CD14-positive monocyte (primary cell): ENCODE results near the gene ACTL6B. TPM values are rescaled to one million over a fixed set of nuclear protein-coding genes. Genes with fewer than 3 reads are reported as not detected.
A peak's percentile ranks its signal among the peaks of the same experiment; 100 is the strongest.
"Not testable (repeated sequence)": the region's sequence is repeated elsewhere in the genome, so short reads cannot be mapped to it uniquely, and the experiment has no call there.

Source experiments
- DNase-seq, 3 donors: peaks; one replicate each; pipeline ENCODE4 v3.0.0-alpha.2; 2011 to 2022
- H2AFZ ChIP-seq: 2 replicates; pipeline ENCODE4 v1.6.0; 2012; ENCODE audit warnings: mild to moderate bottlenecking, low read depth, low read length, inconsistent platforms; ENCODE audit not compliant: insufficient read depth, poor library complexity, severe bottlenecking
- H3K27ac ChIP-seq, 2 donors: 1 replicate in 1 of 2; 2 replicates in 1 of 2; pipeline ENCODE4 v1.5.1; 2012 to 2013; ENCODE audit warnings: low read length in 2 of 2, control low read depth in 1 of 2, inconsistent platforms in 1 of 2, low read depth in 1 of 2, mild to moderate bottlenecking in 1 of 2
- H3K27me3 ChIP-seq, 2 donors: one replicate each; pipeline versions ENCODE4 v1.6.0 to v1.6.1; 2011 to 2013; ENCODE audit warnings: low read length in 2 of 2; ENCODE audit not compliant: control insufficient read depth in 2 of 2, insufficient read depth in 2 of 2
- H3K36me3 ChIP-seq, 2 donors: replicated peaks in 1 of 2; 1 replicate in 1 of 2; 2 replicates in 1 of 2; pipeline versions ENCODE4 v1.5.1 to v1.6.1; 2012 to 2013; ENCODE audit warnings: low read length in 2 of 2, control low read depth in 1 of 2, inconsistent platforms in 1 of 2, mild to moderate bottlenecking in 1 of 2; ENCODE audit not compliant: insufficient read depth in 2 of 2, control insufficient read depth in 1 of 2
- H3K4me1 ChIP-seq, 2 donors: 1 replicate in 1 of 2; 2 replicates in 1 of 2; pipeline versions ENCODE4 v1.5.1 to v1.6.1; 2012 to 2013; ENCODE audit warnings: low read length in 2 of 2, control low read depth in 1 of 2, inconsistent platforms in 1 of 2, mild to moderate bottlenecking in 1 of 2, moderate library complexity in 1 of 2; ENCODE audit not compliant: insufficient read depth in 2 of 2, control insufficient read depth in 1 of 2
- H3K4me2 ChIP-seq: replicated peaks from 2 replicates; pipeline ENCODE3; 2012; ENCODE audit warnings: low read length, moderate library complexity, mild to moderate bottlenecking; ENCODE audit not compliant: poor library complexity, severe bottlenecking; ENCODE audit errors: extremely low read depth
- H3K4me3 ChIP-seq, 3 experiments: fragments of 200-600 bp in 1 of 3; sonication (generic) in 1 of 3; replicated peaks in 1 of 3; 1 replicate in 2 of 3; 2 replicates in 1 of 3; pipeline ENCODE4 v1.5.1; 2011 to 2013; ENCODE audit warnings: low read length in 3 of 3, mild to moderate bottlenecking in 3 of 3, control low read depth in 2 of 3, low read depth in 2 of 3, inconsistent platforms in 1 of 3, moderate library complexity in 1 of 3
- H3K79me2 ChIP-seq: 2 replicates; pipeline ENCODE4 v1.6.0; 2012; ENCODE audit warnings: mild to moderate bottlenecking, control low read depth, inconsistent platforms, low read length, moderate library complexity; ENCODE audit not compliant: insufficient read depth
- H3K9ac ChIP-seq: 2 replicates; pipeline ENCODE4 v1.6.0; 2017; ENCODE audit warnings: low read length, mild to moderate bottlenecking; ENCODE audit not compliant: insufficient read depth, poor library complexity, severe bottlenecking
- H3K9me3 ChIP-seq, 2 donors: replicated peaks in 1 of 2; 1 replicate in 1 of 2; 2 replicates in 1 of 2; pipeline versions ENCODE4 v1.5.1 to v1.6.1; 2012 to 2013; ENCODE audit warnings: low read length in 2 of 2, control low read depth in 1 of 2; ENCODE audit not compliant: control insufficient read depth in 1 of 2, insufficient read depth in 1 of 2
- H4K20me1 ChIP-seq: 2 replicates; pipeline ENCODE4 v1.6.0; 2012; ENCODE audit warnings: mild to moderate bottlenecking, low read length, control low read depth, moderate library complexity; ENCODE audit not compliant: insufficient read depth
- H3K27ac Mint-ChIP-seq, 7 donors: one replicate each; pipeline ENCODE4 v1.8.0; 2020; ENCODE audit warnings: mild to moderate bottlenecking in 7 of 7, mixed read lengths in 7 of 7, moderate library complexity in 6 of 7, inconsistent platforms in 2 of 7
- H3K27me3 Mint-ChIP-seq, 3 donors: one replicate each; pipeline ENCODE4 v1.8.0; 2021 to 2022; ENCODE audit warnings: low read depth in 3 of 3, mild to moderate bottlenecking in 3 of 3, mixed read lengths in 3 of 3, moderate library complexity in 3 of 3, inconsistent platforms in 1 of 3
- H3K36me3 Mint-ChIP-seq, 2 donors: one replicate each; pipeline ENCODE4 v1.8.0; 2020; ENCODE audit warnings: mixed read lengths in 2 of 2, inconsistent platforms in 1 of 2, mild to moderate bottlenecking in 1 of 2
- H3K4me1 Mint-ChIP-seq: one replicate; pipeline ENCODE4 v1.8.0; 2020; ENCODE audit warnings: mild to moderate bottlenecking, mixed read lengths
- H3K4me3 Mint-ChIP-seq, 2 donors: one replicate each; pipeline ENCODE4 v1.8.0; 2020; ENCODE audit warnings: mild to moderate bottlenecking in 2 of 2, mixed read lengths in 2 of 2, moderate library complexity in 1 of 2
- H3K9me3 Mint-ChIP-seq, 7 donors: one replicate each; pipeline ENCODE4 v1.8.0; 2020 to 2022; ENCODE audit warnings: mixed read lengths in 7 of 7, mild to moderate bottlenecking in 6 of 7, moderate library complexity in 6 of 7, inconsistent platforms in 2 of 7
- CTCF ChIP-seq: fragments of 200-600 bp; IDR thresholded peaks from one replicate; pipeline ENCODE4 v1.8.0; 2022; ENCODE audit warnings: antibody characterized with exemption, mild to moderate bottlenecking
- WGBS: methylation state at CpG from one replicate; pipeline ENCODE4 v1.1.5; 2013; ENCODE audit warnings: missing lambda C conversion rate; ENCODE audit not compliant: insufficient coverage; 5-methylcytosine and 5-hydroxymethylcytosine counted together
- intact Hi-C, 2 donors: fragments of 100-400 bp; cut with micrococcal nuclease; formaldehyde crosslinking; loops; one replicate each; pipeline versions ENCODE4 v1.15.0 to v1.15.1; 2023
- polyA minus RNA-seq: library from RNA; depleted of rRNA, polyadenylated mRNA; stranded (reverse); fragments of >200 nt; gene quantifications from 2 replicates; pipeline ENCODE4 v1.2.3, GENCODE V29; 2012
- polyA plus RNA-seq, 3 donors: library from polyadenylated mRNA; depleted of rRNA in 1 of 3; unstranded in 2 of 3; stranded (reverse) in 1 of 3; fragments of 300-500 nt in 2 of 3; fragments of >200 nt in 1 of 3; fragmentation: Illumina TruSeq in 2 of 3; gene quantifications; 1 replicate in 2 of 3; 2 replicates in 1 of 3; pipeline ENCODE4 v1.2.3, GENCODE V29; 2012 to 2021
- total RNA-seq, 12 experiments: library from RNA in 1 of 12; stranded (reverse) in 1 of 12; fragments of 120-200 nt in 1 of 12; gene quantifications; one replicate each; pipeline ENCODE4 v1.2.4 and lab custom pipeline; 2013 to 2026; ENCODE audit warnings: mixed read lengths in 6 of 12, inconsistent platforms in 1 of 12

ACTL6B gene
- total RNA-seq (2013), result not detected
- polyA plus RNA-seq (not detected), polyA minus RNA-seq (not detected in 2 replicates), total RNA-seq (lab: John Stamatoyannopoulos, UW) (0 to 4.2 (median 0.04) reads per million in 11 experiments)

GRCh38 chr7:100655908-100656674 lies at the start of gene ACTL6B:
Gene ACTL6B (minus strand): TSS chr7:100656448. CDS start chr7:100656354, 94 bp downstream.
- 12% methylated on average over 62 of the region's 63 CpGs for WGBS
- Mint-ChIP-seq H3K4me1 (no peaks in the 10 kb centered on the region), H3K4me3 (peak within 1 kb of the TSS in 1 of 2 donors; percentile 67), H3K36me3 (no peaks in the 10 kb centered on the region), H3K27me3 (peaks cover 42 to 59% (median 55%) of the 10 kb centered on the region in 3 donors), H3K9me3 (peaks cover 3 to 22% (median 12%) of the 10 kb centered on the region in 7 donors), H3K27ac (no peak within 1 kb of the TSS)
- intact Hi-C loops, result no loop called here
- no peaks in the 10 kb centered on the region for H3K36me3 ChIP-seq
- peaks cover 20 to 35% of the 10 kb centered on the region in 2 donors for H3K27me3 ChIP-seq
- no peaks in the 10 kb centered on the region for H3K79me2 ChIP-seq
- peaks cover 5 to 6% of the 10 kb centered on the region in 2 donors for H3K9me3 ChIP-seq
- H3K4me1 ChIP-seq, result no peaks in the 10 kb centered on the region
- no peak for TF ChIP-seq CTCF
- H3K4me2 ChIP-seq, result no peak within 1 kb of the TSS
- no peak within 1 kb of the TSS for H2AFZ ChIP-seq
- H3K4me3 ChIP-seq, result no peak within 1 kb of the TSS
- DNase-seq, result peak in 2 of 3 donors; percentile 35 to 45
- H3K9ac ChIP-seq, result no peak within 1 kb of the TSS
- H4K20me1 ChIP-seq, result no peaks in the 10 kb centered on the region
- H3K27ac ChIP-seq, result no peak within 1 kb of the TSS

- intact Hi-C loops, result loop anchor here (5.0 kb wide), 2 partner anchors 33 to 147 kb away; partner anchors contain the start of genes GNB2 (in 1 of the 2) and SLC12A9 (in 1 of the 2)
- 0% methylated on average over 18 of the region's 25 CpGs for WGBS
- H3K27ac Mint-ChIP-seq, result peak overlapping the region; percentile 82 to 96 (median 92)
Observed at GRCh38 chr7:100705320-100705752, 49.1 kb upstream of the ACTL6B start.

GRCh38 chr7:100701089-100701488 lies 44.8 kb upstream of the ACTL6B start:
- H2AFZ ChIP-seq, H3K4me1 ChIP-seq, H3K4me2 ChIP-seq, H3K36me3 ChIP-seq, H3K36me3 Mint-ChIP-seq, H3K9me3 Mint-ChIP-seq, DNase-seq, H3K4me3 ChIP-seq, H3K27ac ChIP-seq, H4K20me1 ChIP-seq, intact Hi-C loops, H3K79me2 ChIP-seq, H3K4me1 Mint-ChIP-seq, H3K9ac ChIP-seq, H3K9me3 ChIP-seq: not testable (repeated sequence)
- WGBS, result 66% methylated on average over 3 of the region's 3 CpGs
- Mint-ChIP-seq H3K4me3 (peak overlapping the region in 1 of 2 donors; percentile 70), H3K27ac (peak overlapping the region in 1 of 7 donors; percentile 12), H3K27me3 (peaks cover 25 to 33% (median 31%) of the 10 kb centered on the region in 3 donors)
- peaks cover 0 to 11% of the 10 kb centered on the region in 2 donors for H3K27me3 ChIP-seq

More at GRCh38 chr7:100705320-100705752, 49.1 kb upstream of the ACTL6B start:
- peak overlapping the region; percentile 67 to 95 (median 93) for H3K4me3 ChIP-seq
- peak overlapping the region; percentile 88 for H3K9ac ChIP-seq
- Mint-ChIP-seq H3K27me3 (peaks cover 6 to 18% (median 10%) of the 10 kb centered on the region in 3 donors), H3K9me3 (no peaks in the 10 kb centered on the region), H3K36me3 (peaks cover 2 to 7% of the 10 kb centered on the region in 2 donors), H3K4me3 (peak overlapping the region; percentile 94 to 96), H3K4me1 (peaks cover 18% of the 10 kb centered on the region)
- H2AFZ ChIP-seq, result peak overlapping the region; percentile 96
- TF ChIP-seq CTCF, result peak; percentile 99
- peak overlapping the region; percentile 84 to 87 for H3K27ac ChIP-seq
- H3K27me3 ChIP-seq, result peaks cover 0 to 3% of the 10 kb centered on the region in 2 donors
- H3K4me1 ChIP-seq, result peaks cover 16 to 23% of the 10 kb centered on the region in 2 donors
- peak; percentile 50 to 60 (median 52) for DNase-seq
- no peaks in the 10 kb centered on the region for H3K9me3 ChIP-seq
- H3K4me2 ChIP-seq, result peak overlapping the region; percentile 91
- peaks cover 16% of the 10 kb centered on the region for H3K79me2 ChIP-seq
- H3K36me3 ChIP-seq, result no peaks in the 10 kb centered on the region
- H4K20me1 ChIP-seq, result no peaks in the 10 kb centered on the region
